GM18526 (cell line): Measurements from ENCODE around the gene PDE6H.

ENCODE experiments used
- POLR2A ChIP-seq: IDR thresholded peaks from 3 replicates; pipeline ENCODE4 v1.6.1; 2011; ENCODE audit not compliant: insufficient read length; ENCODE audit errors: extremely low read depth

Gene PDE6H

GRCh38 chr12:15001733-15002382 lies 29.0 kb downstream of the PDE6H start:
- no peak for TF ChIP-seq POLR2A

- TF ChIP-seq POLR2A: no peak
Observed at GRCh38 chr12:15004421-15004820, 31.6 kb downstream of the PDE6H start.

GRCh38 chr12:15005064-15005463 lies 32.2 kb downstream of the PDE6H start:
- no peak for TF ChIP-seq POLR2A

GRCh38 chr12:15007551-15007950 lies 34.7 kb downstream of the PDE6H start:
- TF ChIP-seq POLR2A: no peak

GRCh38 chr12:15011162-15011561 lies 38.3 kb downstream of the PDE6H start:
- no peak for TF ChIP-seq POLR2A

- no peak for TF ChIP-seq POLR2A
Observed at GRCh38 chr12:15013634-15014179, 40.9 kb downstream of the PDE6H start.

GRCh38 chr12:15014708-15015107 lies 41.9 kb downstream of the PDE6H start:
- no peak for TF ChIP-seq POLR2A

- TF ChIP-seq POLR2A: no peak
Observed at GRCh38 chr12:15015121-15015520, 42.3 kb downstream of the PDE6H start.

- no peak for TF ChIP-seq POLR2A
Observed at GRCh38 chr12:15020156-15020555, 47.3 kb downstream of the PDE6H start.
